GM12878 (cell line): ENCODE results near the gene HES7. TPM values are rescaled to one million over a fixed set of nuclear protein-coding genes. Genes with fewer than 3 reads are reported as not detected.

ENCODE experiments used
- ATAC-seq: fragments of 200-7000 bp; cut with Tn5 transposase; 3 replicates; pipeline ENCODE4 v1.9.1; 2020; ENCODE audit warnings: mild to moderate bottlenecking, moderate library complexity
- BruUV-seq: library from RNA; stranded (reverse); fragments of 400-500 nt; replicated peaks from 2 replicates; lab custom pipeline; 2021; lab: Mats Ljungman, UMichigan
- CTCF ChIA-PET: fragments of 300-600 bp; sonication (Branson Sonifier 250); formaldehyde crosslinking; extraction: SDS; loops from one replicate; lab custom pipeline; 2021; ENCODE audit warnings: inconsistent platforms; lab: Yijun Ruan, JAX
- POLR2A ChIA-PET: fragments of 350-600 bp; formaldehyde crosslinking; extraction: SDS; loops from one replicate; lab custom pipeline; 2021; ENCODE audit warnings: inconsistent platforms; lab: Charles Lee
- RAD21 ChIA-PET: fragments of 300-600 bp; sonication (Branson Sonifier 250); formaldehyde crosslinking; loops from one replicate; lab custom pipeline; 2023; ENCODE audit warnings: antibody characterized with exemption; ENCODE audit not compliant: unreplicated experiment; lab: Charles Lee
- SMC1A ChIA-PET: fragments of 300-600 bp; sonication (Branson Sonifier 250); formaldehyde crosslinking; loops from one replicate; lab custom pipeline; 2023; ENCODE audit not compliant: unreplicated experiment, uncharacterized antibody; lab: Charles Lee
- DNase-seq: peaks from one replicate; pipeline ENCODE4 v3.0.0-alpha.2; 2011; ENCODE audit warnings: low read depth, low spot score
- FAIRE-seq: peaks from 3 replicates; lab custom pipeline; 2011; peaks lifted over from hg19 to GRCh38; lab: Jason Lieb, UNC
- H2AFZ ChIP-seq: 2 replicates; pipeline ENCODE4 v1.6.0; 2011; ENCODE audit warnings: low read depth, low read length, control low read depth; ENCODE audit not compliant: control insufficient read depth
- H3K27ac ChIP-seq: 2 replicates; pipeline ENCODE4 v1.5.1; 2011; ENCODE audit warnings: control low read depth; ENCODE audit not compliant: control insufficient read depth, insufficient read depth
- H3K27me3 ChIP-seq, 2 experiments: replicated peaks in 1 of 2; 2 replicates each; pipeline versions ENCODE4 v1.6.0 to v1.6.1; 2011; ENCODE audit warnings: low read length in 1 of 2; ENCODE audit not compliant: control insufficient read depth in 2 of 2, insufficient read depth in 2 of 2
- H3K36me3 ChIP-seq, 2 experiments: 2 replicates each; pipeline ENCODE4 v1.5.1; 2011; ENCODE audit warnings: low read length in 1 of 2; ENCODE audit not compliant: control insufficient read depth in 2 of 2, insufficient read depth in 2 of 2
- H3K4me1 ChIP-seq: 2 replicates; pipeline ENCODE4 v1.6.1; 2011; ENCODE audit warnings: mild to moderate bottlenecking, low read length, moderate library complexity, mixed read lengths; ENCODE audit not compliant: control insufficient read depth, insufficient read depth
- H3K4me2 ChIP-seq: 2 replicates; pipeline ENCODE4 v1.6.0; 2011; ENCODE audit warnings: control low read depth; ENCODE audit not compliant: control insufficient read depth, insufficient read depth
- H3K4me3 ChIP-seq: fragments of 200-600 bp; sonication (generic); 2 replicates; pipeline ENCODE4 v1.5.1; 2016
- H3K79me2 ChIP-seq: 2 replicates; pipeline ENCODE4 v1.6.0; 2011; ENCODE audit warnings: low read length; ENCODE audit not compliant: control insufficient read depth, insufficient read depth
- H3K9ac ChIP-seq: 2 replicates; pipeline ENCODE4 v1.8.0; 2011; ENCODE audit warnings: low read length, control low read depth, mixed read lengths; ENCODE audit not compliant: control insufficient read depth, insufficient read depth
- H3K9me3 ChIP-seq: replicated peaks from 3 replicates; pipeline ENCODE4 v1.5.1; 2011; ENCODE audit warnings: mild to moderate bottlenecking, low read length; ENCODE audit not compliant: control insufficient read depth, insufficient read depth
- H4K20me1 ChIP-seq: 2 replicates; pipeline ENCODE4 v1.6.0; 2011; ENCODE audit not compliant: control insufficient read depth, insufficient read depth
- EED ChIP-seq: sonication (generic); IDR thresholded peaks from 2 replicates; pipeline ENCODE4 v1.6.1; 2016; ENCODE audit warnings: antibody characterized with exemption, low read depth
- WGBS: methylation state at CpG from one replicate; pipeline ENCODE4 v1.1.6; 2016; ENCODE audit warnings: low lambda C conversion rate; ENCODE audit not compliant: insufficient replicate concordance, insufficient coverage; ENCODE audit errors: missing lambda C conversion rate; 5-methylcytosine and 5-hydroxymethylcytosine counted together
- in situ Hi-C: fragments of 300-500 bp; cut with MboI; formaldehyde crosslinking; loops from 9 replicates; pipeline ENCODE4 v1.14.3; 2018; ENCODE audit warnings: mixed read lengths
- intact Hi-C: fragments of 100-400 bp; cut with micrococcal nuclease; formaldehyde crosslinking; loops from one replicate; pipeline ENCODE4 v1.14.2; 2022; ENCODE audit not compliant: unreplicated experiment
- polyA plus RNA-seq, 11 experiments: library from polyadenylated mRNA; depleted of rRNA in 4 of 11; unstranded in 6 of 11; stranded (reverse) in 5 of 11; fragments of >200 nt; fragmentation: Nextera tagmentation in 4 of 11; fragmentation: Illumina TruSeq in 1 of 11; extraction: Ambion mirVana in 4 of 11; extraction: Trizol in 1 of 11; gene quantifications; 1 replicate in 1 of 11; 2 replicates in 10 of 11; pipeline versions ENCODE4 v1.2.1 to v1.2.3, GENCODE V29; 2011 to 2016; ENCODE audit warnings: inconsistent platforms in 2 of 11, missing spikeins in 2 of 11, low read depth in 1 of 11
- total RNA-seq, 4 experiments: library from RNA; depleted of rRNA in 3 of 4; stranded (reverse); fragments of >200 nt in 3 of 4; fragmentation: Illumina TruSeq in 1 of 4; extraction: Trizol in 1 of 4; gene quantifications; 2 replicates each; pipeline versions ENCODE4 v1.2.1 to v1.2.3, GENCODE V29; 2013 to 2021
- TF ChIP-seq, protein P1 (sequence below): IDR thresholded peaks from 2 replicates; pipeline ENCODE4 v1.6.1; 2012; ENCODE audit warnings: low read depth, low read length, improper control_type of control experiment
- TF ChIP-seq, protein P2 (sequence below): IDR thresholded peaks from 2 replicates; pipeline ENCODE4 v1.6.1; 2012; ENCODE audit warnings: mild to moderate bottlenecking, low read depth, low read length
- TF ChIP-seq, protein P3 (sequence below): IDR thresholded peaks from 2 replicates; pipeline ENCODE4 v1.6.1; 2011; ENCODE audit warnings: borderline replicate concordance, low read depth, mild to moderate bottlenecking, moderate library complexity, low read length; ENCODE audit not compliant: insufficient read depth, poor library complexity, severe bottlenecking
- TF ChIP-seq, protein P4 (sequence below): fragments of 450-650 bp; IDR thresholded peaks from 2 replicates; pipeline ENCODE4 v1.6.1; 2016; ENCODE audit warnings: mild to moderate bottlenecking, moderate library complexity, borderline replicate concordance

HES7 gene
- total and polyA plus RNA-seq, 10 of the 15 experiments (the other 5 are each of a cell fraction or from before 2014, with no cell fraction given), result 0.07 to 1.3 (median 0.63) TPM; not detected in 4

DNA sequence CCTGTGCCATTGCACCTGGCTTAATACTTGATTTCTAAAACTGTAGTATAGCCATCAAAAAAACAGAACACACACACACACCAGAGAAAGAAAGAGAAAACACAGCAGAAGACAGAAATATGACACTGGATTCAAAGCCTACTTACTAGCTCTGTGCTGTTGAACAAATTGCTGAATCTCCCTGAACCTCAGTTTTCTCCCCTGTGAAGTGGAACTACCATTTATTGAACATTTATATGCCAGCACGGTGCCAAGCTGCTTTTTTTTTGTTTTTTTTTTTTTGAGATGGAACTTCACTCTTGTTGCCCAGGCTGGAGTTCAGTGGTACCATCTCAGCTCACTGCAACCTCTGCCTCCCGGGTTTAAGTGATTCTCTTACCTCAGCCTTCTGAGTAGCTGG lies 23.1 kb downstream of the HES7 start:
- TF ChIP-seq, protein P1, sequence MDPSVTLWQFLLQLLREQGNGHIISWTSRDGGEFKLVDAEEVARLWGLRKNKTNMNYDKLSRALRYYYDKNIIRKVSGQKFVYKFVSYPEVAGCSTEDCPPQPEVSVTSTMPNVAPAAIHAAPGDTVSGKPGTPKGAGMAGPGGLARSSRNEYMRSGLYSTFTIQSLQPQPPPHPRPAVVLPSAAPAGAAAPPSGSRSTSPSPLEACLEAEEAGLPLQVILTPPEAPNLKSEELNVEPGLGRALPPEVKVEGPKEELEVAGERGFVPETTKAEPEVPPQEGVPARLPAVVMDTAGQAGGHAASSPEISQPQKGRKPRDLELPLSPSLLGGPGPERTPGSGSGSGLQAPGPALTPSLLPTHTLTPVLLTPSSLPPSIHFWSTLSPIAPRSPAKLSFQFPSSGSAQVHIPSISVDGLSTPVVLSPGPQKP, result no peak
- TF ChIP-seq, protein P2, sequence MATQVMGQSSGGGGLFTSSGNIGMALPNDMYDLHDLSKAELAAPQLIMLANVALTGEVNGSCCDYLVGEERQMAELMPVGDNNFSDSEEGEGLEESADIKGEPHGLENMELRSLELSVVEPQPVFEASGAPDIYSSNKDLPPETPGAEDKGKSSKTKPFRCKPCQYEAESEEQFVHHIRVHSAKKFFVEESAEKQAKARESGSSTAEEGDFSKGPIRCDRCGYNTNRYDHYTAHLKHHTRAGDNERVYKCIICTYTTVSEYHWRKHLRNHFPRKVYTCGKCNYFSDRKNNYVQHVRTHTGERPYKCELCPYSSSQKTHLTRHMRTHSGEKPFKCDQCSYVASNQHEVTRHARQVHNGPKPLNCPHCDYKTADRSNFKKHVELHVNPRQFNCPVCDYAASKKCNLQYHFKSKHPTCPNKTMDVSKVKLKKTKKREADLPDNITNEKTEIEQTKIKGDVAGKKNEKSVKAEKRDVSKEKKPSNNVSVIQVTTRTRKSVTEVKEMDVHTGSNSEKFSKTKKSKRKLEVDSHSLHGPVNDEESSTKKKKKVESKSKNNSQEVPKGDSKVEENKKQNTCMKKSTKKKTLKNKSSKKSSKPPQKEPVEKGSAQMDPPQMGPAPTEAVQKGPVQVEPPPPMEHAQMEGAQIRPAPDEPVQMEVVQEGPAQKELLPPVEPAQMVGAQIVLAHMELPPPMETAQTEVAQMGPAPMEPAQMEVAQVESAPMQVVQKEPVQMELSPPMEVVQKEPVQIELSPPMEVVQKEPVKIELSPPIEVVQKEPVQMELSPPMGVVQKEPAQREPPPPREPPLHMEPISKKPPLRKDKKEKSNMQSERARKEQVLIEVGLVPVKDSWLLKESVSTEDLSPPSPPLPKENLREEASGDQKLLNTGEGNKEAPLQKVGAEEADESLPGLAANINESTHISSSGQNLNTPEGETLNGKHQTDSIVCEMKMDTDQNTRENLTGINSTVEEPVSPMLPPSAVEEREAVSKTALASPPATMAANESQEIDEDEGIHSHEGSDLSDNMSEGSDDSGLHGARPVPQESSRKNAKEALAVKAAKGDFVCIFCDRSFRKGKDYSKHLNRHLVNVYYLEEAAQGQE, result no peak
- TF ChIP-seq, protein P3, sequence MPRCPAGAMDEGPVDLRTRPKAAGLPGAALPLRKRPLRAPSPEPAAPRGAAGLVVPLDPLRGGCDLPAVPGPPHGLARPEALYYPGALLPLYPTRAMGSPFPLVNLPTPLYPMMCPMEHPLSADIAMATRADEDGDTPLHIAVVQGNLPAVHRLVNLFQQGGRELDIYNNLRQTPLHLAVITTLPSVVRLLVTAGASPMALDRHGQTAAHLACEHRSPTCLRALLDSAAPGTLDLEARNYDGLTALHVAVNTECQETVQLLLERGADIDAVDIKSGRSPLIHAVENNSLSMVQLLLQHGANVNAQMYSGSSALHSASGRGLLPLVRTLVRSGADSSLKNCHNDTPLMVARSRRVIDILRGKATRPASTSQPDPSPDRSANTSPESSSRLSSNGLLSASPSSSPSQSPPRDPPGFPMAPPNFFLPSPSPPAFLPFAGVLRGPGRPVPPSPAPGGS, result no peak
- TF ChIP-seq, protein P4, sequence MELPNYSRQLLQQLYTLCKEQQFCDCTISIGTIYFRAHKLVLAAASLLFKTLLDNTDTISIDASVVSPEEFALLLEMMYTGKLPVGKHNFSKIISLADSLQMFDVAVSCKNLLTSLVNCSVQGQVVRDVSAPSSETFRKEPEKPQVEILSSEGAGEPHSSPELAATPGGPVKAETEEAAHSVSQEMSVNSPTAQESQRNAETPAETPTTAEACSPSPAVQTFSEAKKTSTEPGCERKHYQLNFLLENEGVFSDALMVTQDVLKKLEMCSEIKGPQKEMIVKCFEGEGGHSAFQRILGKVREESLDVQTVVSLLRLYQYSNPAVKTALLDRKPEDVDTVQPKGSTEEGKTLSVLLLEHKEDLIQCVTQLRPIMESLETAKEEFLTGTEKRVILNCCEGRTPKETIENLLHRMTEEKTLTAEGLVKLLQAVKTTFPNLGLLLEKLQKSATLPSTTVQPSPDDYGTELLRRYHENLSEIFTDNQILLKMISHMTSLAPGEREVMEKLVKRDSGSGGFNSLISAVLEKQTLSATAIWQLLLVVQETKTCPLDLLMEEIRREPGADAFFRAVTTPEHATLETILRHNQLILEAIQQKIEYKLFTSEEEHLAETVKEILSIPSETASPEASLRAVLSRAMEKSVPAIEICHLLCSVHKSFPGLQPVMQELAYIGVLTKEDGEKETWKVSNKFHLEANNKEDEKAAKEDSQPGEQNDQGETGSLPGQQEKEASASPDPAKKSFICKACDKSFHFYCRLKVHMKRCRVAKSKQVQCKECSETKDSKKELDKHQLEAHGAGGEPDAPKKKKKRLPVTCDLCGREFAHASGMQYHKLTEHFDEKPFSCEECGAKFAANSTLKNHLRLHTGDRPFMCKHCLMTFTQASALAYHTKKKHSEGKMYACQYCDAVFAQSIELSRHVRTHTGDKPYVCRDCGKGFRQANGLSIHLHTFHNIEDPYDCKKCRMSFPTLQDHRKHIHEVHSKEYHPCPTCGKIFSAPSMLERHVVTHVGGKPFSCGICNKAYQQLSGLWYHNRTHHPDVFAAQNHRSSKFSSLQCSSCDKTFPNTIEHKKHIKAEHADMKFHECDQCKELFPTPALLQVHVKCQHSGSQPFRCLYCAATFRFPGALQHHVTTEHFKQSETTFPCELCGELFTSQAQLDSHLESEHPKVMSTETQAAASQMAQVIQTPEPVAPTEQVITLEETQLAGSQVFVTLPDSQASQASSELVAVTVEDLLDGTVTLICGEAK, result no peak
- TF ChIP-seq EED, result no peak
- RAD21 ChIA-PET, result no interaction called here
- no TSS peak for BruUV-seq
- no peaks in the 10 kb centered on the region for H3K79me2 ChIP-seq
- CTCF ChIA-PET, result interaction anchor here (0.6 to 14.3 kb wide), 9 partner anchors 10 to 79 kb away, joined by 3 to 189 read pairs (median 11); partner anchors contain the start of gene ALOX12B
- H3K27me3 ChIP-seq, result no peaks in the 10 kb centered on the region; a peak in 1 of 4 replicates
- ATAC-seq (no peak), DNase-seq (no peak), FAIRE-seq (no peak)
- H3K4me2 ChIP-seq, result no peak overlapping the region
- in situ Hi-C loops (no loop called here), intact Hi-C loops (no loop called here)
- 48% methylated on average over 2 of the region's 2 CpGs for WGBS
- no peaks in the 10 kb centered on the region for H4K20me1 ChIP-seq
- no peak overlapping the region for H2AFZ ChIP-seq
- H3K9ac ChIP-seq, result no peak overlapping the region
- no peaks in the 10 kb centered on the region for H3K4me1 ChIP-seq
- no peak overlapping the region for H3K27ac ChIP-seq
- no peaks in the 10 kb centered on the region for H3K36me3 ChIP-seq
- H3K4me3 ChIP-seq, result no peak overlapping the region
- POLR2A ChIA-PET, result interaction anchor here (0.6 to 1.9 kb wide), 4 partner anchors 10 to 745 kb away, joined by 3 to 5 read pairs (median 4); no protein-coding TSS in a partner anchor
- SMC1A ChIA-PET, result interaction anchor here (0.6 to 1.8 kb wide), 4 partner anchors 9 to 41 kb away, joined by 3 to 8 read pairs (median 4); no protein-coding TSS in a partner anchor
- no peaks in the 10 kb centered on the region for H3K9me3 ChIP-seq
